Neuron (in vitro differentiated cells): ENCODE measurements around the gene IFI27L2.

Experiments
- H2AFZ ChIP-seq: one replicate; pipeline ENCODE4 v1.6.1; 2013; ENCODE audit warnings: low read depth, mild to moderate bottlenecking, inconsistent platforms, low read length, moderate library complexity
- H3K27me3 ChIP-seq: one replicate; pipeline ENCODE4 v1.6.1; 2013; ENCODE audit warnings: low read length; ENCODE audit not compliant: insufficient read depth
- H3K36me3 ChIP-seq: one replicate; pipeline ENCODE4 v1.6.1; 2013; ENCODE audit warnings: low read length; ENCODE audit not compliant: insufficient read depth
- H3K4me1 ChIP-seq: one replicate; pipeline ENCODE4 v1.6.1; 2013; ENCODE audit warnings: low read length; ENCODE audit not compliant: insufficient read depth
- H3K4me3 ChIP-seq: 2 replicates; pipeline ENCODE4 v1.5.1; 2013; ENCODE audit warnings: mild to moderate bottlenecking, low read length, moderate library complexity
- H3K9me3 ChIP-seq: one replicate; pipeline ENCODE4 v1.6.1; 2013; ENCODE audit warnings: low read length

Gene IFI27L2

GRCh38 chr14:94129111-94129757, at the start of gene IFI27L2:
Gene IFI27L2 (minus strand): TSS chr14:94129604. CDS start chr14:94129564, 40 bp downstream.
- H2AFZ ChIP-seq, result peak within 1 kb of the TSS; percentile 64
- H3K36me3 ChIP-seq, result no peaks in the 10 kb centered on the region
- H3K9me3 ChIP-seq, result no peaks in the 10 kb centered on the region
- H3K4me3 ChIP-seq, result peak within 1 kb of the TSS; percentile 56
- peaks cover 8% of the 10 kb centered on the region for H3K4me1 ChIP-seq
- peaks cover under 1% of the 10 kb centered on the region for H3K27me3 ChIP-seq

- H2AFZ ChIP-seq, result no peak overlapping the region
- H3K9me3 ChIP-seq, result no peaks in the 10 kb centered on the region
- H3K4me3 ChIP-seq, result no peak overlapping the region
Measured at GRCh38 chr14:94177806-94178205, 48.4 kb upstream of the IFI27L2 start.

GRCh38 chr14:94176808-94177207, 47.4 kb upstream of the IFI27L2 start:
- Histone ChIP-seq H3K4me1 (peaks cover 9% of the 10 kb centered on the region), H3K4me3 (no peak overlapping the region), H2AFZ (no peak overlapping the region), H3K9me3 (no peaks in the 10 kb centered on the region), H3K36me3 (no peaks in the 10 kb centered on the region), H3K27me3 (peaks cover 11% of the 10 kb centered on the region)

More at GRCh38 chr14:94177806-94178205, 48.4 kb upstream of the IFI27L2 start:
- H3K27me3 ChIP-seq, result peaks cover 3% of the 10 kb centered on the region
- H3K4me1 ChIP-seq, result peaks cover 9% of the 10 kb centered on the region
- H3K36me3 ChIP-seq, result no peaks in the 10 kb centered on the region

- peaks cover 14% of the 10 kb centered on the region for H3K27me3 ChIP-seq
- H3K4me3 ChIP-seq, result peak overlapping the region; percentile 71
- H2AFZ ChIP-seq, result peak overlapping the region; percentile 100
- peaks cover 9% of the 10 kb centered on the region for H3K4me1 ChIP-seq
- H3K9me3 ChIP-seq, result no peaks in the 10 kb centered on the region
- H3K36me3 ChIP-seq, result no peaks in the 10 kb centered on the region
Measured at GRCh38 chr14:94175747-94176146, 46.3 kb upstream of the IFI27L2 start.

GRCh38 chr14:94175011-94175745, 45.8 kb upstream of the IFI27L2 start:
- Histone ChIP-seq H3K9me3 (no peaks in the 10 kb centered on the region), H3K36me3 (no peaks in the 10 kb centered on the region), H2AFZ (peak overlapping the region; percentile 100), H3K27me3 (peaks cover 14% of the 10 kb centered on the region), H3K4me1 (peaks cover 6% of the 10 kb centered on the region), H3K4me3 (peak overlapping the region; percentile 71)

GRCh38 chr14:94174604-94175010, 45.2 kb upstream of the IFI27L2 start:
- H3K27me3 ChIP-seq, result peaks cover 14% of the 10 kb centered on the region
- H3K4me3 ChIP-seq, result peak overlapping the region; percentile 71
- no peaks in the 10 kb centered on the region for H3K36me3 ChIP-seq
- peak overlapping the region; percentile 100 for H2AFZ ChIP-seq
- H3K9me3 ChIP-seq, result no peaks in the 10 kb centered on the region
- peaks cover 6% of the 10 kb centered on the region for H3K4me1 ChIP-seq

GRCh38 chr14:94173885-94174603, 44.6 kb upstream of the IFI27L2 start, which contains the start of gene PPP4R4:
Gene PPP4R4 (plus strand): TSS chr14:94174322. CDS start chr14:94174466, 144 bp downstream.
- no peaks in the 10 kb centered on the region for H3K9me3 ChIP-seq
- H3K36me3 ChIP-seq, result no peaks in the 10 kb centered on the region
- H2AFZ ChIP-seq, result peak within 1 kb of the TSS; percentile 100
- H3K4me3 ChIP-seq, result peak within 1 kb of the TSS; percentile 76
- H3K4me1 ChIP-seq, result peaks cover 6% of the 10 kb centered on the region
- H3K27me3 ChIP-seq, result peaks cover 14% of the 10 kb centered on the region

- Histone ChIP-seq H3K9me3 (no peaks in the 10 kb centered on the region), H3K4me3 (peak overlapping the region; percentile 76), H3K36me3 (no peaks in the 10 kb centered on the region), H3K4me1 (peaks cover 6% of the 10 kb centered on the region), H3K27me3 (peaks cover 14% of the 10 kb centered on the region), H2AFZ (peak overlapping the region; percentile 100)
Measured at GRCh38 chr14:94173471-94173884, 44.1 kb upstream of the IFI27L2 start.

GRCh38 chr14:94172545-94172944, 43.1 kb upstream of the IFI27L2 start:
- no peak overlapping the region for H3K4me3 ChIP-seq
- no peaks in the 10 kb centered on the region for H3K9me3 ChIP-seq
- H3K36me3 ChIP-seq, result no peaks in the 10 kb centered on the region
- peaks cover 6% of the 10 kb centered on the region for H3K4me1 ChIP-seq
- no peak overlapping the region for H2AFZ ChIP-seq
- peaks cover 15% of the 10 kb centered on the region for H3K27me3 ChIP-seq

- no peak overlapping the region for H2AFZ ChIP-seq
- no peaks in the 10 kb centered on the region for H3K9me3 ChIP-seq
- peaks cover 19% of the 10 kb centered on the region for H3K27me3 ChIP-seq
- peaks cover 6% of the 10 kb centered on the region for H3K4me1 ChIP-seq
- H3K36me3 ChIP-seq, result no peaks in the 10 kb centered on the region
- no peak overlapping the region for H3K4me3 ChIP-seq
Measured at GRCh38 chr14:94171208-94171607, 41.8 kb upstream of the IFI27L2 start.

GRCh38 chr14:94170136-94170535, 40.7 kb upstream of the IFI27L2 start:
- no peaks in the 10 kb centered on the region for H3K36me3 ChIP-seq
- H3K4me3 ChIP-seq, result no peak overlapping the region
- no peaks in the 10 kb centered on the region for H3K9me3 ChIP-seq
- peaks cover 25% of the 10 kb centered on the region for H3K27me3 ChIP-seq
- no peak overlapping the region for H2AFZ ChIP-seq
- H3K4me1 ChIP-seq, result no peaks in the 10 kb centered on the region

- Histone ChIP-seq H2AFZ (no peak overlapping the region), H3K4me1 (peaks cover 15% of the 10 kb centered on the region), H3K27me3 (peaks cover 15% of the 10 kb centered on the region), H3K9me3 (no peaks in the 10 kb centered on the region), H3K36me3 (no peaks in the 10 kb centered on the region), H3K4me3 (no peak overlapping the region)
Measured at GRCh38 chr14:94165744-94166143, 36.3 kb upstream of the IFI27L2 start.
